ENCODE measurements around the gene IGFL4. TPM values are rescaled to one million over a fixed set of nuclear protein-coding genes. Genes with fewer than 3 reads are reported as not detected.
A peak's percentile ranks its signal among the peaks of the same experiment; 100 is the strongest.

IGFL4 gene
- total and polyA plus RNA-seq, 4 experiments from 2014 or later = not detected

GRCh38 chr19:45994456-45994997 is 46.3 kb downstream of the IGFL4 start:
- H3K27me3 Mint-ChIP-seq = peaks cover 4 to 9% of the 10 kb centered on the region in 2 donors
- no peaks in the 10 kb centered on the region for H3K9me3 Mint-ChIP-seq
- intact Hi-C loops (cut with micrococcal nuclease) = loop anchor here (10.0 kb wide), 2 partner anchors 200 to 410 kb away; partner anchors contain the start of genes DMWD and OPA3
- no peak overlapping the region for H3K27ac Mint-ChIP-seq
- Histone ChIP-seq H3K27ac (ENCODE audit: low read depth, low read length) (peak overlapping the region; percentile 41), H3K4me1 (ENCODE audit: insufficient read depth, low read length) (peaks cover 19% of the 10 kb centered on the region), H3K36me3 (ENCODE audit: insufficient read depth, low read length) (no peaks in the 10 kb centered on the region), H3K4me3 (ENCODE audit: low read length in 2 of 2) (peak overlapping the region in 1 of 2 donors; percentile 52), H3K27me3 (ENCODE audit: insufficient read depth, low read length) (no peaks in the 10 kb centered on the region), H3K9me3 (ENCODE audit: control insufficient read depth in 1 of 2, low read length in 2 of 2) (no peaks in the 10 kb centered on the region)
- ChIA-PET POLR2A (ENCODE audit: partially characterized antibody) (interaction anchor here (0.9 to 2.9 kb wide), 8 partner anchors 13 to 411 kb away, joined by 3 to 11 read pairs (median 4); partner anchors contain the start of genes MYPOP, OPA3, QPCTL and SYMPK), CTCF (ENCODE audit: partially characterized antibody) (interaction anchor here (1.0 to 3.3 kb wide), 4 partner anchors 15 to 226 kb away, joined by 3 to 16 read pairs (median 4); partner anchors contain the start of gene SIX5)
- H3K4me3 Mint-ChIP-seq = peak overlapping the region in 2 of 8 donors; percentile 26 to 51
- peaks cover 3 to 7% of the 10 kb centered on the region in 2 donors for H3K36me3 Mint-ChIP-seq
- H3K4me1 Mint-ChIP-seq = peaks cover 3 to 16% (median 12%) of the 10 kb centered on the region in 4 donors
- no peak for DNase-seq

DNA sequence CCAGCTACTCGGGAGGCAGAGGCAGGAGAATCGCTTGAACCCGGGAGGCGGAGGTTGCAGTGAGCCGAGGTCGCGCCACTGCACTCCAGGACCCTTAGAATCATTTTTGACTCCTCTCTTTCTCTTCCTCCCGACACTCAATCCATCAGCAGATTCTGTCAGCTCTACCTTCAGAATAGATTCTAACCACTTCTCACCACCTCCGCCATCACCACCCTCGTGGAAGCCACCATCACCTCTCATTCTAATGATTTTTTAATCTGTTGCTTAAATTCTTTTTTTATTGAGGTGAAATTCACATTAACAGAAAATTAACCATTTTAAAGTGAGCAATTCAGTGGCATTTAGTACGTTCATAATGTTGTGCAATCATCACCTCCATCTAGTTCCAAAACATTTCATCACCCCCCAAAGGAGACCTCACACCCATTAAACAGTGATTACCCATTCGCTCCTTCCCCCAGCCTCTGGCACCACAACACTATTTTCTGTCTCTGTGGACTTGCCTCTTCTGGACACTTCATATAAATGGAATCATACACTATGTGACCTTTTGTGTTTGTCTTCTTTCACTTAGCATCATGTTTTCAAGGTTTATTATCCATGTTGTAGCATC is 50.6 kb downstream of the IGFL4 start:
- H3K4me3 ChIP-seq (ENCODE audit: low read length in 2 of 2) = no peak overlapping the region
- Mint-ChIP-seq H3K27me3 (peaks cover 7 to 16% of the 10 kb centered on the region in 2 donors), H3K9me3 (no peaks in the 10 kb centered on the region), H3K4me3 (no peak overlapping the region), H3K27ac (no peak overlapping the region), H3K36me3 (no peaks in the 10 kb centered on the region), H3K4me1 (no peaks in the 10 kb centered on the region)
- DNase-seq = no peak
- no peaks in the 10 kb centered on the region for H3K36me3 ChIP-seq (ENCODE audit: insufficient read depth, low read length)
- intact Hi-C loops (cut with micrococcal nuclease) = loop anchor here (10.0 kb wide), 2 partner anchors 195 to 405 kb away; partner anchors contain the start of genes DMWD and OPA3
- H3K4me1 ChIP-seq (ENCODE audit: insufficient read depth, low read length) = peaks cover 6% of the 10 kb centered on the region
- CTCF ChIA-PET (ENCODE audit: partially characterized antibody) = interaction anchor here (1.6 kb wide), 1 partner anchor 16 kb away, joined by 4 read pairs; no protein-coding TSS in a partner anchor
- H3K9me3 ChIP-seq (ENCODE audit: control insufficient read depth in 1 of 2, low read length in 2 of 2) = no peaks in the 10 kb centered on the region
- POLR2A ChIA-PET (ENCODE audit: partially characterized antibody) = no interaction called here
- H3K27me3 ChIP-seq (ENCODE audit: insufficient read depth, low read length) = no peaks in the 10 kb centered on the region
- H3K27ac ChIP-seq (ENCODE audit: low read depth, low read length) = no peak overlapping the region

Small RNA genes lying within 50 kb of the gene (microRNA-seq; reads per million reads assigned to microRNA genes)
- 132 reads per million, percentile 71 among the genes with 10 or more reads in this experiment for gene MIR769 (ENCODE audit: borderline microRNAs expressed, borderline number of aligned reads, borderline replicate concordance)

Other genes starting within 250 kb of the IGFL4 start
- 10 to 100 TPM; 49.3 to 52.6 TPM for gene DMWD, start 248.2 kb downstream of the IGFL4 start, total RNA-seq
- 10 to 100 TPM in 1 of 2 donors, 1 to 10 TPM in 1; 6.9 to 11.7 TPM for gene DMWD, start 248.2 kb downstream of the IGFL4 start, polyA plus RNA-seq
- under 1 TPM; 0.29 to 0.39 TPM for gene RSPH6A, start 225.7 kb downstream of the IGFL4 start, total RNA-seq
- not detected for gene RSPH6A, start 225.7 kb downstream of the IGFL4 start, polyA plus RNA-seq
- gene SYMPK, start 177.9 kb downstream of the IGFL4 start, total RNA-seq = 10 to 100 TPM; 93.9 to 98.2 TPM
- 10 to 100 TPM in 1 of 2 donors, 1 to 10 TPM in 1; 6.0 to 17.5 TPM for gene SYMPK, start 177.9 kb downstream of the IGFL4 start, polyA plus RNA-seq
- gene FOXA3, start 176.7 kb downstream of the IGFL4 start, total RNA-seq = not detected
- gene FOXA3, start 176.7 kb downstream of the IGFL4 start, polyA plus RNA-seq = not detected
- gene IRF2BP1, start 154.9 kb downstream of the IGFL4 start, total RNA-seq = 10 to 100 TPM; 33.7 to 35.8 TPM
- 1 to 10 TPM; 2.4 to 8.2 TPM for gene IRF2BP1, start 154.9 kb downstream of the IGFL4 start, polyA plus RNA-seq
- 10 to 100 TPM; 12.9 to 15.1 TPM for gene MYPOP, start 138.4 kb downstream of the IGFL4 start, total RNA-seq
- gene MYPOP, start 138.4 kb downstream of the IGFL4 start, polyA plus RNA-seq = under 1 TPM; 0.10 to 0.87 TPM
- not detected for gene NANOS2, start 126.2 kb downstream of the IGFL4 start, total RNA-seq
- not detected for gene NANOS2, start 126.2 kb downstream of the IGFL4 start, polyA plus RNA-seq
- not detected for gene NOVA2, start 67.1 kb downstream of the IGFL4 start, total RNA-seq
- not detected for gene NOVA2, start 67.1 kb downstream of the IGFL4 start, polyA plus RNA-seq
- 10 to 100 TPM; 37.4 to 39.6 TPM for gene CCDC61, start 45.5 kb downstream of the IGFL4 start, total RNA-seq
- 1 to 10 TPM; 6.4 to 9.2 TPM for gene CCDC61, start 45.5 kb downstream of the IGFL4 start, polyA plus RNA-seq
- not detected for gene PGLYRP1, start 17.9 kb downstream of the IGFL4 start, total RNA-seq
- gene PGLYRP1, start 17.9 kb downstream of the IGFL4 start, polyA plus RNA-seq = not detected
- gene IGFL3, start 83.7 kb upstream of the IGFL4 start, total RNA-seq = not detected
- gene IGFL3, start 83.7 kb upstream of the IGFL4 start, polyA plus RNA-seq = not detected
- under 1 TPM in 1 of 2 experiments, not detected in 1; 0.47 TPM for gene IGFL2, start 107.2 kb upstream of the IGFL4 start, total RNA-seq
- gene IGFL2, start 107.2 kb upstream of the IGFL4 start, polyA plus RNA-seq = under 1 TPM in 1 of 2 donors, not detected in 1; 0.28 TPM
- not detected for gene IGFL1, start 188.7 kb upstream of the IGFL4 start, total RNA-seq
- not detected for gene IGFL1, start 188.7 kb upstream of the IGFL4 start, polyA plus RNA-seq

All from CD4-positive, alpha-beta memory T cell (primary cell).